AG09319 (cell line): ENCODE measurements around the gene NBAS.
"Not testable (repeated sequence)": the region's sequence is repeated elsewhere in the genome, so short reads cannot be mapped to it uniquely, and the experiment has no call there.

Experiments used
- DNase-seq: peaks from one replicate; pipeline ENCODE4 v3.0.0-alpha.2; 2010; ENCODE audit warnings: low read depth; ENCODE audit errors: extremely low read depth
- TF ChIP-seq, protein P1 (sequence below): IDR thresholded peaks from 2 replicates; pipeline ENCODE4 v1.5.1; 2011; ENCODE audit warnings: low read depth, mild to moderate bottlenecking, inconsistent platforms, low read length, moderate library complexity

The NBAS gene

DNA sequence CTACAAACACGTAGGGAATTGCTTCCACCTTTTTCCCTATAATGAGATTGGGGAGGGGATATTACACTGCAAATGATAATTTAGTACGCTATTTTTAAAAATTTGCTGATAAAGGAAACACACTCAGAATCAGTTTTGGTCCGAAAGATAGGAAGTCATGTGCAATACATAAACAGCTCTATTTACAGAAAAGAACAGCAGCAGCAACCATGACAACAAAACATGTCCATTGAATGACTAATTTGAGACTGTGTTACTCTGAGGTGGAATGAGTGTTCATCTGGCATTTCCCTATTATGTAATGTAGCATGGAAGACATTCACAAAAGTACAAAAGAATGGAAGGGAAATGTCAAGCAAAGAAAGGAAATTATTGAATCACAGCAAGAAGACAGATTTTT lies 337.2 kb downstream of the NBAS start:
- DNase-seq = peak; percentile 48
- TF ChIP-seq, protein P1, sequence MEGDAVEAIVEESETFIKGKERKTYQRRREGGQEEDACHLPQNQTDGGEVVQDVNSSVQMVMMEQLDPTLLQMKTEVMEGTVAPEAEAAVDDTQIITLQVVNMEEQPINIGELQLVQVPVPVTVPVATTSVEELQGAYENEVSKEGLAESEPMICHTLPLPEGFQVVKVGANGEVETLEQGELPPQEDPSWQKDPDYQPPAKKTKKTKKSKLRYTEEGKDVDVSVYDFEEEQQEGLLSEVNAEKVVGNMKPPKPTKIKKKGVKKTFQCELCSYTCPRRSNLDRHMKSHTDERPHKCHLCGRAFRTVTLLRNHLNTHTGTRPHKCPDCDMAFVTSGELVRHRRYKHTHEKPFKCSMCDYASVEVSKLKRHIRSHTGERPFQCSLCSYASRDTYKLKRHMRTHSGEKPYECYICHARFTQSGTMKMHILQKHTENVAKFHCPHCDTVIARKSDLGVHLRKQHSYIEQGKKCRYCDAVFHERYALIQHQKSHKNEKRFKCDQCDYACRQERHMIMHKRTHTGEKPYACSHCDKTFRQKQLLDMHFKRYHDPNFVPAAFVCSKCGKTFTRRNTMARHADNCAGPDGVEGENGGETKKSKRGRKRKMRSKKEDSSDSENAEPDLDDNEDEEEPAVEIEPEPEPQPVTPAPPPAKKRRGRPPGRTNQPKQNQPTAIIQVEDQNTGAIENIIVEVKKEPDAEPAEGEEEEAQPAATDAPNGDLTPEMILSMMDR = no peak

DNA sequence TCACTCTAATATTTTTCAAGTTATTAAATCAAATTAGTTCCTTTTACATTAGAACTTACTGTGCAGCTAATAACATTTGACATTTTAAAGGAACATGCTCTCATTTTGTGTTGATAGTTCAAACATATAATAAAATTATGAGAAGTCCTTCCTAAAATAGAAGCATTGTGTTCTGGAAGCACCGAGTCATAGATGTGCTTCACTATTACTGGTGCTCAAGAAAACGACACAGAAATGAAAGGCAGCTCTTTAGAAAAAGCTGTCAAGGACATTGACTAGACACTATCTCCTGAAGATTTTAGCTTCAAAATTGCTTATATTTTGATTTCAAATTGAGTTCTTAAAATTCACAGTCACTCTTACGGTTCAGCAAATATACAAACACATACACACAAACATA lies 338.3 kb downstream of the NBAS start:
- DNase-seq = no peak
- TF ChIP-seq, protein P1 = no peak

DNA sequence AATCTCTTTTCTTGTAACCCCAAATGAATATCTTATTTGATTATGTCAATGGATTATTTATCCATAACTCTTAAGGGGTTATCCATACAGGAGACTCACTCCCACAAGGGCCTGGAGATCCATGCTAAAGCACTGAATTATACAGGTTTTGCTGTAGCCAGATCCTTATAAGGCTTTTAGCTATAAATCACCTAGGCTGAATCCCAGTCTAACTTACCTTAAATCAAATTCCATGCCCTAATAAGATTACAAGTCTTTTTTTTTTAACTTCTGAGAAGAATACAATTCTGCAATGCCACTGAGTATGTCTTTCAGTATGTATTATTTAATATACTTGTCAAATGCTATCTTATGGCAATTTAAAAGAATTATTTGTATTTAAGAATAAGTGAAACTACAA lies 340.5 kb downstream of the NBAS start:
- DNase-seq = no peak
- TF ChIP-seq, protein P1 = no peak

DNA sequence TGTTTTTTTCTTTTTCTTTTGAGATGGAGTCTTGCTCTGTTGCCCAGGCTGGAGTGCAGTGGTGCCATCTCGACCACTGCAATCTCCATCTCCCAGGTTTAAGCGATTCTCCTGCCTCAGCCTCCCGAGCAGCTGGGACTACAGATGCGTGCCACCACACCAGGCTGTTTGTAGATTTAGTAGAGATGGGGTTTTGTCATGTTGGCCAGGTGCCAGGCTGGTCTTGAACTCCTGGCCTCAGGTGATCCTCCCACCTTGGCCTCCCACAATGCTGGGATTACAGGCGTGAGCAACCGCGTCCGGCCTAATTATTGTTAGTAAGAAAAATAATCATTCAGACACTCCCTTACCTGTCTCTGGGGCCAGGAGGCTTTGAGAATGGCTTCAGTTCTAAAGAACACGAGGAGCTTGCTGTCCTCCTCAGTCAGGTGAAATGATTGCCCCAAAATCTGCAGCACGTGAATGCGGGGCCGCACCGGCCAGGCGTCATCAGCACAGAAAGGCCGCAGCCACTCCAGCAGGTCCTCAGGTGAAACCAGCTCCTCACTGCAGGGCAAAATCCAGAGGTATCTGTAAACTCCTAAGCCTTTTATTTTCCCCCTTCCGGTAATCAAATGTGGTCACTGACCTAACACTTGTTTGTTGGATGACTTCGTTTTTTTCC lies 342.6 kb downstream of the NBAS start:
- TF ChIP-seq, protein P1 = no peak
- DNase-seq = no peak

DNA sequence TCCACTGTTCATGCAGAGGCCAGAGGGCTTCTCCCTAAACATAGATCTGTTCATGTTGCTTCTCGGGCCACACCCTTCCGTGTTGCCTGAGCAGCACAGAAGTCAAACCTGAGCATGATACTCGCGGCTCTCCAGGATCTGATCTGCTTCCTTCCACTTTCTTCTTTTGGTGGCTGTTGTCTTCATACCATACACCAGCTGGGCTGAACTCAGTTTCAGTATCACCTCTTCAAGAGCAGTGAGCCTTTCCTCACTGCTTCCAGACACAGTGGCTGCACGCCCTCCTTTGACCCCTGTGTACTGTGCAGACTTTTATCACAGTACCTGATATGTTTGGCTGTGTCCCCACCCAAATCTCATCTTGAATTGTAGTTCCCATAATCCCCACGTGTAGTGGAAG lies 348.9 kb downstream of the NBAS start:
- TF ChIP-seq, protein P1 = no peak
- no peak for DNase-seq

DNA sequence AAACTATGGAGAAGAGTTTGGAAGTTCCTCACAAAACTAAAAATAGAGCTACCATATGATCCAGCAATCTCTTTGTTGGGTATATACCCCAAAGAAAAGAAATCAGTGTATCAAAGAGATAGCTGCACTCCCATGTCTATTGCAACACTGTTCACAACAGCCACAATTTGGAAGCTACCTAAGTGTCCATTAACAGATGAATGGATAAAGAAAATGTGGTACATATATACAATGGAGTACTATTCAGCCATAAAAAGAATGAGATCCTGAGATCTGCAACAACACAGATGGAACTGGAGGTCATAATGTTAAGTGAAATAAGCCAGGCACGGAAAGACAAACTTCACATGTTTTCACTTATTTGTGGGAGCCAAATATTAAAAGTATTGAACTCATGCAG lies 350.6 kb downstream of the NBAS start:
- DNase-seq = not testable (repeated sequence)

DNA sequence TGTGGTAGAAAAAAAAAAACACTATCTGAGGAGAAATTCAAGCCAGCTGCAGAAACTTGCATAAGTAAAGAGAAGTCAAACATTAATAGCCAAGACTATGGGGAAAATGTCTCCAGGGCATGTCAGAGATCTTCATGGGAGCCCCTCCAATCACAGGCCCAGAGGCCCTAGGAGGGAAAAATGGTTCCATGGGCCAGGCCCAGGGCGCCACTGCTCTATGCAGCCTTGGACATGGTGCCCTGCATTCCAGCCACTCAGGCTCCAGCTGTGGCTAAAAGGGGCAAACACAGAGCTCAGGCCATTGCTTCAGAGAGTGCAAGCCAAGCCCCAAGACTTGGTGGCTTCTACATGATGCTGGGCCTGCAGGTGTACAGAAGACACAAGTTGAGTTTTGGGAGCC lies 354.7 kb downstream of the NBAS start:
- TF ChIP-seq, protein P1 = no peak
- no peak for DNase-seq

DNA sequence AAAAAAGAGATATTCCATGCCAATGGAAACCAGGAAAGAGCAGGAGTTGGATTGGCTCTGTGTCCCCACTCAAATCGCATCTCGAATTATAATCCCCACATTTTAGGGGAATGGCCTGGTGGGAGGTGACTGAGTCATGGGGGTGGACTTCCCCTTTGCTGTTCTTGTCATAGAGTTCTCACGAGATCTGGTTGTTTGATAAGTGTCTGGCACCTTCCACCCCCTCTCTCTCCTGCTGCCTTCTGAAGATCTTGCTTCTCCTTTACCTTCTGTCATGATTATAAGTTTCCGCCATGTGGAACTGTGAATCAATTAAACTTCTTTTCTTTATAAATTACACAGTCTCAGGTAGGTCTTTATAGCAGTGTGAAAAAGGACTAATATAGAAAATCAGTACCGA lies 355.6 kb downstream of the NBAS start:
- DNase-seq = no peak
- TF ChIP-seq, protein P1 = no peak
